Measurements from ENCODE around the gene SEMA4D.
"Not testable (repeated sequence)": the region's sequence is repeated elsewhere in the genome, so short reads cannot be mapped to it uniquely, and the experiment has no call there.

Gene SEMA4D

DNA sequence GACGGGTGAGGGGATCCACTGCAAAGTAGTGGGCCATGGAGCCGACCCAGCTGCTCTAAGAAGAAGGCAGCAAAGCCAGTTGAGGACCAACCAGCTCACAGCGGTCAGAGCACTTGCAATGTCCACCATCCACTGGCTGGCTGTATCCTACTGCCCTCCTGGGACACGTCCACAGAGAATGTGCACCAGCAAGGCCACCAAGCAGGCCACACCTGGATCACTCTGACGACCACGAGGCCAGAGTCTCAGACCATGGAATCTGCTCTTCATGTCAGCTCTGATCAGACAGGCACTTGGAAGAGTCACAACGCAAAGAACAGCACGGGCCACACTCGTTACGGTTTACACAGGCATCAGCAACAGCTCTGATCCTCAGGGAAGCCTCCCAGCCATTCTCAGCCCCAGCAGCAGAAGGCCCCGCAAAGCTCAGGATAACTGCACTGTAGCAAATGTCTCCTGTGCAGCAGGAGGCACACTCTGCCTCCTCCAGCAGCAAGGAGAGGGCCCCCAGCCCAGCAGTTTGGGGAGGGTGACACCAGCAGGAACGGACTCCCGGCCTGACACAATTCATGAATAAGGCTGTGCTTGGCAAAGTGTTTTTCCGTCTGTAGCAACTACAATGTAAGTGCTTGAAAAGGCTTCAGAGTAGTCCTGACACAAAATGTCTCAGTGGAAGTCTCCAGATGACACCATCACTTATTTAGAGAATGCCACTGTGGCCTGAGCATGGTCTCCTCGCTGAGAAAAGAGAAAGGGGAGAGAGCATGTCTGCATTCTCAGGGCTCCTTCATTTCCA lies 15.7 kb downstream of the SEMA4D start:
- no peak for DNase-seq (ENCODE audit: low read depth in 2 of 2)

DNA sequence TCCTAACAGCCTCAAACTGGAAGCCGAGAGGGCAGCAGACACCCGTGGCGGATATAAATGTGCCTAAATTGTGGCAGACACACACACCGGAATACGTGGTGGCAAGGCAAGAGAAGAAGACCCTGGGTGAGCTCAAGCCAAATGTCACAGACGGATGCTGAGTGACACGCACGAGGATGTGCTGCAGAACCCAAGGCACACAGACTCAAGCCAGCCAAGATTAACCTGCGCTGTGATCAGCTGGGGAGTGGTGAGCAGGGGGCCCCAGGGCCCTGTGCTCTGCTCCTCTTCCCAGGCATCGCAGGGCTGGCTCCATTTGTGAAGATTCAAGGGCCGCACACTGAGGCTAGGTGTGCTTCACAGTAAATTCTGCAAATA lies 16.4 kb downstream of the SEMA4D start:
- no peak for DNase-seq (ENCODE audit: low read depth in 2 of 2)

DNA sequence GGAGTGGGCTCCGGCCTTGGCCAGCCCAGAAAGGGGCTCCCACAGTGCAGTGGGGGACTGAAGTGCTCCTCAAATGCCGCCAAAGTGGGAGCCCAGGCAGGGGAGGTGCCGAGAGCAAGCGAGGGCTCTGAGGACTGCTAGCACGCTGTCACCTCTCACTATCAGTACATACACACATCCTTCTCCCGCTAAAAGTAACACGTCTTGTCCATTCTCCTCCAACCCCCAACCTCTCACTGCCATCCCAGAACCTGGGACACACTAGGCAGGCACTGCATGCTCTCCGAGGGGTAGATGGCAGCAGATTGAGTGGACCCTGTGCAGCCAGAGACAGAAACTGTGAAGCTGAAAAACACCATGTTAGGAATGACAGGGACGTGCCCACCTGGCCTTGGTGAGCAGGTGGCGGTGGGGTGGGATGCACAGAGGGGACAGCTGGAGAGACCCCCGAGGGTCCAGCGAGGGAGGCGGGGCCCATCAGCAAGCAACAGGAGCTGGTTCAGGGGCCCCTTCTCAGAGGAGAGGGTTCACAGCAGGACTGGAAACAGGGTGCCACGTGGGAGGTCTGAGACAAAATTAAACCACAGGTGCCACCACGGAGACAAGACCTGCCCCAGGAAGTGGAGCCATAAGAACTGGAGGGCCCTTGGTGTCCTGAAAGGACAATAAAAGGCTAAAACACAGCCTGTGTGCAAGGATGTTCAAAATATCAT lies 16.9 kb downstream of the SEMA4D start:
- no peak for DNase-seq (ENCODE audit: low read depth in 2 of 2)

DNA sequence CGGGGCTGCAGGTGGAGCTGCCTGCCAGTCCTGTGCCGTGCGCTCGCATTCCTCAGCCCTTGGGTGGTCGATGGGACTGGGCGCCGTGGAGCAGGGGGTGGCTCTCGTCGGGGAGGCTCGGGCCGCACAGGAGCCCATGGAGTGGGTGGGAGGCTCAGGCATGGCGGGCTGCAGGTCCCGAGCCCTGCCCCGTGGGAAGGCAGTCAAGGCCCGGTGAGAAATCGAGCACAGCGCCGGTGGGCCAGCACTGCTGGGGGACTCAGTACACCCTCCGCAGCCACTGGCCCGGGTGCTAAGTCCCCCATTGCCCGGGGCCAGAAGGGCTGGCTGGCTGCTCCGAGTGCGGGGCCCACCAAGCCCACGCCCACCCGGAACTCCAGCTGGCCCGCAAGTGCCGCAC lies 17.5 kb downstream of the SEMA4D start:
- not testable (repeated sequence) for DNase-seq (ENCODE audit: low read depth in 2 of 2)

DNA sequence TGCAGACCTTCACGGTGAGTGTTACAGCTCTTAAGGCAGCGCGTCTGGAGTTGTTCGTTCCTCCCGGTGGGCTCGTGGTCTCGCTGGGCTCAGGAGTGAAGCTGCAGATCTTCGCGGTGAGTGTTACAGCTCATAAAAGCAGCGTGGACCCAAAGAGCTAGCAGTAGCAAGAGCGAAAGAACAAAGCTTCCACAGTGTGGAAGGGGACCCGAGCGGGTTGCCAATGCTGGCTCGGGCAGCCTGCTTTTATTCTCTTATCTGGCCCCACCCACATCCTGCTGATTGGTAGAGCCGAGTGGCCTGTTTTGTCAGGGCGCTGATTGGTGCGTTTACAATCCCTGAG lies 18.3 kb downstream of the SEMA4D start:
- DNase-seq (ENCODE audit: low read depth in 2 of 2): not testable (repeated sequence)

DNA sequence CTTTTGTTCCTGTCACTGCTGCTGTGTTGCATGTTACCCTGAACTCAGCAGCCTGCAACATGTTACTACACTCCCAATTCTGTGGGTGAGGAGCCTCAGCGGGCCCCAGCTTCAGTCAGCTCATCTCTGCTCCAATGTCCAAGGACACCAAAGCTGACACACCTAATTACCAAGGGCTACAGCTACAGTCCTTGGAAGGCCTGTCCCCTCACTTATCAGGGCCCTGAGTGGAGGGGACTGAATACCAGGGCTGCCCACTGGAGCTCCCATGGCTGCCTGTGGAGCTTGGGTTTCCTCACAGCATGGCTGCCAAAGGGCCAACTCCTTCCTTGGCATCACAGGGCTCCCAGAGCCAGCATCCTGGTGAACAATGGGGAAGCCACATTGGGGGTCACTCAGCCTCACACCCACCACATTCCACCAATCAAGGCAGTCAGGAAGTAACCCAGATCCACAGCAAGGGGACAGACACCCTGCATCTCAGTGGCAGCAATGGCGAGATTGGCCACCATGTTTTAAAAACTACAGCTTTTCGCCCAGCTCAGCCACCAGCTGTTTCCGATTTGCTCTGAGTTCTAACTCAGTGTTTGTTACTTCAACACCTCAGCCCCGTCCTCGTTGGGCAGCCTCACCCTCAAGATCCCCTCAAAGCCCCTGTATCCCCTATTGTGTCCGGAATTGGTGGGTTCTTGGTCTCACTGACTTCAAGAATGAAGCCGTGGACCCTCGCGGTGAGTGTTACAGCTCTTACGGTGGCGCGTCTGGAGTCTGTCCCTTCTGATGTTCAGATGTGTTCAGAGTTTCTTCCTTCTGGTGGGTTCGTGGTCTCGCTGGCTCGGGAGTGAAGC lies 18.9 kb downstream of the SEMA4D start:
- no peak for DNase-seq (ENCODE audit: low read depth in 2 of 2)

DNA sequence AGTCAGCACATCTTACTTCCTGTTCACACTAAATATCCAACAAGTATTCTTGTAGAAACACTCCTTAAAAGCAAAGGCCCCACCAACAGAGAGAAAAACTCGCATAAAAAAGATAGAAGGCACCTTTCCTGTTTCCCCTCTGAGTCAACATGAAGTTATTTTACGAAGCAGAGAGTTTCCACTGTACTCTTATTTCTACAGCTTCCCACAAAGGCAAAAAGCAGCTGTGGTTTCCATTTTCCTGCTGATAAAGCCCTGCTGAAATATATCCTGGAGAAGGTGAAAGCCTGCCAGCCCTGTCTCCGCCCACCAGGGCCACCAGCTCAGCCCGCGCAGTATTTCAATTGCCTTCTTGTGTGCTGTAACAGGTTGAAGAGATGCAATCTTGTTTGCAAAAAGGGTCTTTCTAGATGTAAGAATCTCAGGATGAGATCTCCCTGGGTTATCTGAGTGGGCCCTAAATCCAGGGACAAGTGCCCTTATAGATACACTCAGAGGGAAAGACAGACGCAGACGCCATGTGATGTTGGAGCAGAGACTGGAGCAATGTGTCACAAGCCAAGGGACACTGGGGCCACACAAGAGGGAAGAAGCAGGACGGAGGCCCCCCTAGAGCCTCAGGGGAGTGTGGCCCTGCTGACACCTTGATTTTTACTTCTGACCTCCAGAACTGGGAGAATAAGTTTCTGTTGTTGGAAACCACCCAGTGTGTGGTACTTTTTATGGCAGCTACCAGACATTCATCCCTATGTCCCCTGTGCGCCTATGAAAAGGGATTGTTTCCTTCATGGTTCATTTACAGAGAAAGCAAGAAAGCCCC lies 19.9 kb downstream of the SEMA4D start:
- peak in 1 of 2 experiments; percentile 10 for DNase-seq (ENCODE audit: low read depth in 2 of 2)

DNA sequence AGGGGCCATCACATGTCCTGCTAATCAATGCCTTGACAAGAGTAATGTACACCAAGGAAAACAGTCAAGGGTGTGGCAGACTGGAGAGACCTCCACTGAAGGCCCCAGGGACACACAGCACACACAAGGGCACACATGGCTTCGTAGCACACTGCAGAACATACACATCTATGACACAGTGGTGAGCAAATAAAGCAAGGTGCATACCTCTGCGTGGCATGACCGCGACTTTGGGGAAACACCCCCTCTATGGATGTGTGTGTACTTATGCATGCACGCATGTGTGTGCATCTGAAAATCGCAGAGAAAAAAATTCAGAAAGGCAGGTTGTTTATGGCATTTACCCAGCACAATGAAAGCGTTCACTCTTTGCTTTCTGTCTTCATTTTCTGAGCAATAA lies 20.5 kb downstream of the SEMA4D start:
- DNase-seq (ENCODE audit: low read depth in 2 of 2): no peak

DNA sequence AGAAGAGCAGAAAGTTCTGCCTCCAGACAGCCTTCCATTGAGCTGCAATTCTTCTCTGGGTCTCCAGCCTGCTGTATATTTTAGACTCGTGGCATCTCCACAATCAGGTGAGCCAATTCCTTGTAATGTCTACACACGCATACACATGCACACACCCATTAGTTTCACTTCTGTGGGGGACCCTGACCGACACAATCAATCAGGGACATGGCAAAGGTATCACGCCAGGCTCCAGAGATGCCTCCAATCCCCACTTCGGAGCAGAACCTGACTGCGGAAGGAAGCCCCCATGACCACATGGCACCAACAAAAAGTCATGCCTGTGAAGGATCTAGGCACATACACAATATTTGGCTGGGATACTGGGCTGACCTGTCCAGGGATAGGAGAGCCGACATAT lies 21.4 kb downstream of the SEMA4D start:
- DNase-seq (ENCODE audit: low read depth in 2 of 2): no peak

DNA sequence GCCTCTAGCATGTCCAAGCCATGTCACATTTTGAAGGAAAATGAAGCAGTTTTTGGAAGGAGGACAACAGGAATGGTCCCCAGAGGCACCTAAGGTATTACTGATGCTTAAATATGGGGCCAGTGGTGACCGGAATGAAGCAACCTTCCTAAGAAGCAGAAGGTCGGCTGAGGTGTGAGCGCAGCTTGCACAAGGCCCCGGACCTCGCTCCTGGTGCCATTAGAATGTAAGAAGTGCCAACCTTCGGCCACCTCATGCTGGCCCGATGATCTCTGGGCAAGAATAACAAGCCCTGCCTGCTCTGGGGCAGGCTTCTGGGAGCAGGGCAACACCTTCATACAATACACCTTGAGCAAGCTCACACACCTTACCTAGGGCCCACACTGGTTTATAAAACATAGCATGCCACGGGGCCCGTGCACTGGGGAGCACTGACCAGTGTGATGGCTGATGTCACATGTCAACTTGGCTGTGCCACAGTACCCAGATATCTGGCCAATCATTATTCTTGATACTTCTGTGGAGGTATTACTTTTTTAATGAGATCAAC lies 21.9 kb downstream of the SEMA4D start:
- DNase-seq (ENCODE audit: low read depth in 2 of 2): no peak

DNA sequence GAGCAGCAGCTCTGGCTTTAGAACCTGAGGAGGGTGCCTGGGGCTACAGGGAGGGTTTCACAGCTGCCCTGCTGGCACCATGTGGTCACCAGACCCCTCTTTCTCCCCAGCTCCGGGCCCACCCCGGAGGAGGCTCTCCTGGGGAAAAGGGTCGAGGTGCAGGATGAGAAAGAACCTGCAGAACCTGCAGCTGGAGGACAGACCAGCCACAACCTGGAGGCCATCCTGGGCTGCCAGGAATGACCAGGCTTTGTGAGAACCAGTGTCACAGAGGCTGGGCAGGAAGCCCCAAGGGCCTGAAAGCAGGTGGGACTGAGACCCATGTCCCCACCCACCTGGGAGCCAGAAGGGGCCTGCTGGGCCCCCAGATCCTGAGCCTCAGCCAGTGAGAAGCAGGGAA lies 23.0 kb downstream of the SEMA4D start:
- no peak for DNase-seq (ENCODE audit: low read depth in 2 of 2)

DNA sequence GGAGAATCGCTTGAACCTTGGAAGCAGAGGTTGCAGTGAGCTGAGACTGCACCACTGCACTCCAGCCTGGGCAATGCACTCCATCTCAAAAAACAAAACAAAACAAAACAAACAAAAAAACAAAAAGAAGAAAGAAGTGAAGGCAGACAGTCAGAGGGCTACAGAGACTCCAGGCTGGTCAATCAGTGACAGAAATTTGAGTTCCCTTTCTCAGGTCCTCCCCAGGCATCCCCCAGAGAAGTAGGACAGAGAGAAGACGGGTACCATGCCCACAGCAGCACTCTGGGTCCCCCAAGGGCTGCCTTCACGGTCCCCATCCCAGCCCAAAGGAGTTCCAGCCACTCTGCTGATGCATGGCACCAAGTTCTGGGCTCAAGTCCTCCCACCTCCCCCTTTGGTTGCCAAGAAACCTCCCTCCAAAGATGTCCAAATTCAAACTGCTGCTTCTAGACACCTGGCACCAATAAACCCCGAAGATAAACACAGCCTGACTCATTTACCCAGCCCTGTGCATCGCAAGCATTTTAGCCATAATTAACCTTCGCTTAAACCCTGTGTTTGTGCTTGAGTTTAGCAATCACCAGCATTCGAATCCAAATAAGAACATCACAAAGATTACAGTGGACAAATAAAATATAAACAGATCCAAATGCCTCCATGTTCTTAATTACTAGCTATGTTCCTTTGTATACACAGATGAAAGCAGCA lies 24.0 kb downstream of the SEMA4D start:
- DNase-seq (ENCODE audit: low read depth in 2 of 2): peak; percentile 21 to 25

DNA sequence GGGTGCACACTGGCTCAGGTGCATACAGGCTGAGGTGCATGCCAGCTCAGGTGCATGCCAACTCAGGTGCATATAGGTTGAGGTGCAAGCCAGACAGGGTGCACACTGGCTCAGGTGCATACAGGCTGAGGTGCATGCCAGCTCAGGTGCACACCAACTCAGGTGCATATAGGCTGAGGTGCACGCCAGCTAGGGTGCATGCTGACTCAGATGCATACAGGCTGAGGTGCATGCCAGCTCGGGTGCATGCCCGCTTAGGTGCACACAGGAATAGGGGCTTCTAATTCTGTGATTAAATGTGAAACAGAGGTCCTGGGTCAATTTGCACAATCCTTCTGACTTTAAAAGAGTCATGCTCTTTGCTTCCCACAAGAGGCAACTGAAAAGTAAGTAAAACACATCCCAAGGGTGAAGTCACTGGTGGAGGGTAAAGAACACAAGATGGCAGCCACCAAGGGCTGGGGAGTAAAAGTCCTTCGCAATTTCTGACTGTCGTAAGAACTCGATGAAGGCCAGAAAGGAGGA lies 26.1 kb downstream of the SEMA4D start:
- DNase-seq (ENCODE audit: low read depth in 2 of 2): not testable (repeated sequence)

DNA sequence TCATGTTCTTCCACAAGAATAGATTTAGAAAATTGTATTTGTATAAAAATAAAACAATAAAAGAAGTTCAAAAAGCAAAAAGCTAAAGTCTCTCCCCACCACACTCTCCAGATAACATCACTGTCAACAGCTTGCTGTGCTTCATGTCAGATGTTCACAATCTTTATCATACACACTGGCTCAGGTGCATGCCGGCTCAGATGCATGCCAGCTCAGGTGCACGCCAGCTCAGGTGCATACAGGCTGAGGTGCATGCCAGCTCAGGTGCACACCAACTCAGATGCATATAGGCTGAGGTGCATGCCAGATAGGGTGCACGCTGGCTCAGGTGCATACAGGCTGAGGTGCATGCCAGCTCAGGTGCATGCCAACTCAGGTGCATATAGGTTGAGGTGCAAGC lies 26.5 kb downstream of the SEMA4D start:
- no peak for DNase-seq (ENCODE audit: low read depth in 2 of 2)

DNA sequence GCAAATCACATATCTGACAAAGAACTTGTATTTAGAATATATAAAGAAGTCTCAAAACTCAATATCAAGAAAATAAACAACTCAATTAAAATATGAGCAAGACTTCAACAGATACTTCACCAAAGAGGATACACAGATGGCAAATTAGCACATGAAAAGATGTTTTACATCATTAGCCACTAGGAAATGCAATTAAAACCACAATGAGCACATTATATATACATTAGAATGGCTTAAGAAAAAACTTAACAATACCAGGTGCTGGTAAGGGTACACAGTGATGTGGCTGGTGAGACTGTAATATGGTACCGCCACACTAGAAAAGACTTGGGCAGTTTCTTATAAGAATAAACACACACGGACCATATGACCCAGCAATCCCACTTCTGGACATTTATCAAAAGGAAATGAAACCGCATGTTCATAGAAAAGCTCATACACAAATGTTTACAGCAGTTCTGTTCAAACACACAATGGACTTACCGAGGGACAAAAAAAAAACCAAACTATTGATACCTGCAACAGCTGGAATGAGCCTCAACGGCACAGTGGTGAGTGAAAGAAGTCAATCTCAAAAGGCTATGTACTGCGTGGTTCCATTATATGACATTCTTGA lies 27.6 kb downstream of the SEMA4D start:
- DNase-seq (ENCODE audit: low read depth in 2 of 2): no peak

DNA sequence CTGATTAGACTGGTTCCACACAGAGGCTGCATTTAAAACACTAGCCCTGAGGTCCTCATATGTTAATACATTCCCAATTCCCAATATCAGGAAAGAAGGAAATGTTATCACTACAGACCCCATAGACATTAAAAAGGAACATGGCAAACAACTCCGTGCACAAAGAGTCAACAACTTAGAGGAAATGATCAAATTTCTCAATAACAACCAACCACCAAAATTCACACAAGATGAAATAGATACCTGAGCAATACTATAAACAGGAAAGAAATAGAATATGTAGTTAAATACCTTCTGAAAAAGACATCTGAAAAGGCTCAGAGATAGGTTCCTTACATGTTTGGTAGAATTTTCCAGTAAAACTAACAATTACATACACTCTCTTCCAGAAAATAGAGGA lies 28.9 kb downstream of the SEMA4D start:
- DNase-seq (ENCODE audit: low read depth in 2 of 2): no peak

DNA sequence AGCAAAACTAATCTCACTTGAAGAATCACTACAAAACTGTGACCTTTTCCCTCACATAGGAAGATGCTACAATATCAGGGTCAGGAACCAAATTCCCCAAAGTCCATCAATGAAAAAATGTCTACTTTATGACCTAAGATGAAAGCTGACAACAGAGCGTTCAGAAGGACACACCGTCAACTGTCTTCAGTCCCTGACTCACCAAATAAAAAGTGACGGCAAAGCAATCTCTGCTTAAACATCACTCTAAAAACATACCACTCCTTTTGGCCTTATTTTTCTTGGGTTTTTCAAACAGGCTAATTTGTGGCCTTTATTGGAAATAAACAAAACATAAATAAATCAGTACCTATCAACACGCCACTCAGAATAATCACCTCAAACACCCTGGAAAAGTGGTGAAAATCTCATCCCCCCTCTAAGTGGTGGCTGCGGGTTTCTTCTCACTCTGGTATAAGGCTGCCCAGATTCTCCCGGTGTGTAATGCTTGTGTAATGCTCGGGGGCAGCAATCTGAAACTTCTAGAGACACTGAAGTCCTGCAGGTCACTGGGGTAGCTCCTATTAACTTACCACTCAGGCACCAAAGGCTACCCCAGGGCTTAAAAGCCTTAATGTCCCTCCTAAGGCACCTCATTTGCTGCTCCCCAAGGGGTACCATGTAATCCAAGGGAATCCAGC lies 29.5 kb downstream of the SEMA4D start:
- DNase-seq (ENCODE audit: low read depth in 2 of 2): no peak

DNA sequence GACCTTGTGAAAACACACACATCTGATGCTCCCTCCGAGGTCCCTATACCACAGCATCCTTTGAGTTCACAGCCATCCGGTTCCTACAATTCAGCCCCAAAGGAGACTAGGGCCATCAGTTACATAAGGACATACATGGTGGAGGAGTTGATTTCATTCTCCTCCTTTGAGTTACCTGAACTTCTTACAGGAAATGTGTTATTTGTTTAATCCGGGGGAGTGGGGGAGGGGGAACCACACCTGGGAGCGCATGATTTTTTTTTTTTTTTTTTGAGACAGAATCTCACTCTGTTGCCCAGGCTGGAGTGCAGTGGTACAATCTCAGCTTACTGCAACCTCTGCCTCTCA lies 30.7 kb downstream of the SEMA4D start:
- no peak for DNase-seq (ENCODE audit: low read depth in 2 of 2)

DNA sequence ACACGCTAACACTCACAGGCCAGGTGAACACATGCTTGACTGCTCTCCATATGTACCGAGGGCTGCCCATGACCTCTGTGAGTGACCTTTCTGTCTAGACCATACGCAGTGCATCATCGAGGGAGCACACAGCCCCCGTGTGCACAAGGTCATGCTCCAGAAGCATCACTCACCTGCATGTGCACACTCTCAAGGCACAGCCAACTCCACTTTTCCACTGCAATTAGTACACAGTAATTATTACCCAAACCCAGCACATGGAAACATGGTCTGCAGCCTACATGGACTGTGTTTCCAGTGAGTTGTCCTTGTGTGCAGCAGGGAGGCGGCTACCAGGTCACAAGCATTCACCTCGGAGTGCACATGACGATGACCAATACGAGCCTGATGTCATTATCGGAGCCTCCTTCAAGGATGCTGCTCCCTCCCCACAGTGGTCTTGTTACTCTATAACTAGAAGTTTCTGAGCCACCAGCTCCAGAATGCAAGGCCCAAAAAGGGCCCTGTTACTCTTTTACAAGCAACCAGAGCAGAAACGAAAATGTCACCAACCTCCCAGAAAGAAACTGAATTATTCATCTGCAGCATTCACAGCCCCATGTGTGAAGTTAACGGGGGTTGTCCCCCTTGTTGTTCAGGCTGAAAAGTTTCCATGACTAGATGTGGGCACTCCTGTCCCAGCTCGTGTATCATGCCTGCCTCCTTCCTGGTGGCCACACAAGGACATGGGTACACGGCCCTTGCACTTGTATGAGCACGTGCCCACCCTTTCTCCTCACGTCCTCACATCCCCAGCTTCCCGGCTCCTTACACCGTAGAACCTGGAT lies 31.2 kb downstream of the SEMA4D start:
- DNase-seq (ENCODE audit: low read depth in 2 of 2): no peak
